K562 (cell line): ENCODE data around the gene IL11. TPM values are rescaled to one million over a fixed set of nuclear protein-coding genes. Genes with fewer than 3 reads are reported as not detected.

ENCODE experiments used
- ATAC-seq: fragments of 200-7000 bp; cut with Tn5 transposase; 3 replicates; pipeline ENCODE4 v1.9.1; 2020; ENCODE audit warnings: moderate library complexity
- BruUV-seq: library from RNA; stranded (reverse); fragments of 400-500 nt; replicated peaks from 2 replicates; lab custom pipeline; 2021; lab: Mats Ljungman, UMichigan
- CTCF ChIA-PET: fragments of 300-600 bp; formaldehyde crosslinking; extraction: SDS; loops from one replicate; lab custom pipeline; 2021; ENCODE audit warnings: low intra/inter-chr PET ratio; lab: Yijun Ruan, JAX
- POLR2A ChIA-PET: fragments of 300-600, 350-650 bp; sonication (Branson Sonifier 250); formaldehyde crosslinking; extraction: SDS; loops from one replicate; lab custom pipeline; 2021; ENCODE audit warnings: antibody characterized with exemption, inconsistent platforms; lab: Yijun Ruan, JAX
- DNase-seq, 4 experiments: peaks; one replicate each; pipeline versions ENCODE4 v3.0.0 to v3.0.0-alpha.2; 2011 to 2018; ENCODE audit warnings: low spot score in 3 of 4, mixed read lengths in 3 of 4; ENCODE audit errors: extremely low read depth in 1 of 4
- FAIRE-seq: peaks from 2 replicates; lab custom pipeline; 2011; peaks lifted over from hg19 to GRCh38; lab: Jason Lieb, UNC
- H2AFZ ChIP-seq: 2 replicates; pipeline ENCODE4 v1.6.0; 2011; ENCODE audit warnings: low read depth, low read length, control low read depth, inconsistent platforms
- H3K27ac ChIP-seq: fragments of 200-600 bp; 3 replicates; pipeline ENCODE4 v1.8.0; 2011; ENCODE audit warnings: low read depth, mild to moderate bottlenecking, control low read depth, inconsistent platforms, low read length, moderate library complexity, mixed read lengths; ENCODE audit errors: extremely low read depth
- H3K27me3 ChIP-seq, 2 experiments: fragments of 300-600 bp in 1 of 2; 2 replicates in 1 of 2; 3 replicates in 1 of 2; pipeline versions ENCODE4 v1.6.0 to v1.8.0; 2011; ENCODE audit warnings: inconsistent platforms in 2 of 2, low read length in 2 of 2, mild to moderate bottlenecking in 1 of 2, mixed read lengths in 1 of 2, moderate library complexity in 1 of 2; ENCODE audit not compliant: control insufficient read depth in 2 of 2, insufficient read depth in 2 of 2
- H3K36me3 ChIP-seq: fragments of 300-600 bp; 3 replicates; pipeline ENCODE4 v1.8.0; 2011; ENCODE audit warnings: mild to moderate bottlenecking, low read length, inconsistent platforms; ENCODE audit not compliant: control insufficient read depth, insufficient read depth
- H3K4me1 ChIP-seq, 2 experiments: fragments of 200-600 bp in 1 of 2; replicated peaks in 1 of 2; 2 replicates in 1 of 2; 3 replicates in 1 of 2; pipeline versions ENCODE4 v1.5.1 to v1.8.0; 2011; ENCODE audit warnings: inconsistent platforms in 2 of 2, low read length in 2 of 2, mild to moderate bottlenecking in 1 of 2, mixed read lengths in 1 of 2, moderate library complexity in 1 of 2; ENCODE audit not compliant: control insufficient read depth in 2 of 2, insufficient read depth in 2 of 2
- H3K4me2 ChIP-seq: 2 replicates; pipeline ENCODE4 v1.6.1; 2011; ENCODE audit warnings: low read length, control low read depth, inconsistent platforms, mixed read lengths; ENCODE audit not compliant: insufficient read depth
- H3K4me3 ChIP-seq: fragments of 200-600 bp; sonication (generic), shearing (Covaris generic); 2 replicates; pipeline ENCODE4 v1.5.1; 2016; ENCODE audit warnings: control low read depth, inconsistent platforms
- H3K79me2 ChIP-seq: fragments of 200-600 bp; 3 replicates; pipeline ENCODE4 v1.8.0; 2011; ENCODE audit warnings: low read length, inconsistent platforms; ENCODE audit not compliant: control insufficient read depth, insufficient read depth
- H3K9ac ChIP-seq, 2 experiments: 2 replicates each; pipeline versions ENCODE4 v1.6.0 to v1.6.1; 2011; ENCODE audit warnings: low read depth in 2 of 2, low read length in 2 of 2, control low read depth in 1 of 2, inconsistent platforms in 1 of 2, mild to moderate bottlenecking in 1 of 2, mixed read lengths in 1 of 2; ENCODE audit not compliant: insufficient read depth in 1 of 2
- H3K9me1 ChIP-seq: one replicate; pipeline ENCODE4 v1.6.0; 2011; ENCODE audit warnings: inconsistent platforms, mild to moderate bottlenecking, low read length, moderate library complexity; ENCODE audit not compliant: control insufficient read depth, insufficient read depth
- H3K9me3 ChIP-seq: replicated peaks from 2 replicates; pipeline ENCODE4 v1.5.1; 2011; ENCODE audit warnings: low read depth, low read length, inconsistent platforms; ENCODE audit not compliant: control insufficient read depth, insufficient read depth
- H4K20me1 ChIP-seq: replicated peaks from 2 replicates; pipeline ENCODE4 v1.6.1; 2011; ENCODE audit warnings: low read length, inconsistent platforms, mixed read lengths; ENCODE audit not compliant: control insufficient read depth, insufficient read depth
- EP400 ChIP-seq: fragments of 450-650 bp; IDR thresholded peaks from 2 replicates; pipeline ENCODE4 v1.6.1; 2017; ENCODE audit warnings: antibody characterized with exemption, mild to moderate bottlenecking, moderate library complexity
- FOXM1 ChIP-seq, 2 experiments: fragments of 450-650 bp in 1 of 2; sonication (generic) in 1 of 2; formaldehyde crosslinking in 1 of 2; IDR thresholded peaks; 2 replicates each; pipeline versions ENCODE4 v1.6.1 to v1.9.0; 2017 to 2022; ENCODE audit warnings: low read depth in 2 of 2, mild to moderate bottlenecking in 2 of 2, missing genetic modification reagents in 1 of 2, moderate library complexity in 1 of 2
- KDM2B ChIP-seq: fragments of 250-450 bp; sonication (Bioruptor Pico); IDR thresholded peaks from 2 replicates; pipeline ENCODE4 v1.8.0; 2021; ENCODE audit warnings: mild to moderate bottlenecking, moderate library complexity
- MYNN ChIP-seq, 2 experiments: sonication (generic); formaldehyde crosslinking in 1 of 2; IDR thresholded peaks; 2 replicates each; pipeline versions ENCODE4 v1.5.0 to v1.6.1; 2016 to 2020; ENCODE audit warnings: antibody characterized with exemption in 1 of 2, missing genetic modification reagents in 1 of 2
- NFE2L1 ChIP-seq: fragments of 450-650 bp; IDR thresholded peaks from 2 replicates; pipeline ENCODE4 v1.6.1; 2016; ENCODE audit warnings: missing genetic modification characterization, low read depth, mild to moderate bottlenecking, missing compliant biosample characterization, moderate library complexity, borderline replicate concordance
- PHB ChIP-seq: fragments of 250-450 bp; sonication (Bioruptor Pico); IDR thresholded peaks from 2 replicates; pipeline ENCODE4 v1.5.0; 2021
- SMC3 ChIP-seq: conservative IDR thresholded peaks from 2 replicates; pipeline ENCODE4 v1.6.1; 2011; ENCODE audit warnings: low read depth, low read length, improper control_type of control experiment; ENCODE audit not compliant: insufficient read depth
- SRSF7 ChIP-seq: fragments of 200-400 bp; formaldehyde crosslinking; optimal IDR thresholded peaks from 2 replicates; pipeline ENCODE3; 2017; ENCODE audit warnings: mild to moderate bottlenecking, low read depth, low read length
- TRIM24 ChIP-seq, 2 experiments: fragments of 450-650 bp; IDR thresholded peaks; 2 replicates each; pipeline ENCODE4 v1.6.1; 2016
- ZNF124 ChIP-seq: sonication (generic); formaldehyde crosslinking; IDR thresholded peaks from 2 replicates; pipeline ENCODE4 v1.8.1; 2022; ENCODE audit warnings: missing genetic modification reagents
- ZNF140 ChIP-seq: fragments of 250-450 bp; sonication (Bioruptor Pico); IDR thresholded peaks from 2 replicates; pipeline ENCODE4 v1.8.0; 2021; ENCODE audit warnings: moderate library complexity, mild to moderate bottlenecking, inconsistent platforms
- ZNF184 ChIP-seq: sonication (generic); formaldehyde crosslinking; IDR thresholded peaks from 2 replicates; pipeline ENCODE4 v1.5.0; 2020; ENCODE audit warnings: missing genetic modification reagents
- ZNF224 ChIP-seq: sonication (generic); formaldehyde crosslinking; IDR thresholded peaks from 2 replicates; pipeline ENCODE4 v1.8.0; 2022; ENCODE audit warnings: mild to moderate bottlenecking, missing genetic modification reagents
- ZNF707 ChIP-seq: fragments of 250-450 bp; sonication (Bioruptor Pico); conservative IDR thresholded peaks from 2 replicates; pipeline ENCODE4 v1.8.0; 2022; ENCODE audit warnings: inconsistent platforms, mild to moderate bottlenecking, moderate library complexity
- ZNF79 ChIP-seq: fragments of 250-450 bp; sonication (Bioruptor Pico); IDR thresholded peaks from 2 replicates; pipeline ENCODE4 v1.4.0; 2020; ENCODE audit warnings: low read depth, mild to moderate bottlenecking, moderate library complexity
- WGBS: fragments of 100-300 bp; shearing (Covaris generic); methylation state at CpG from one replicate; pipeline ENCODE4 v1.1.6; 2016; ENCODE audit warnings: low coverage, mixed read lengths; ENCODE audit not compliant: insufficient coverage; ENCODE audit errors: missing lambda C conversion rate; 5-methylcytosine and 5-hydroxymethylcytosine counted together
- in situ Hi-C: fragments of 300-500 bp; cut with MboI; formaldehyde crosslinking; loops from 4 replicates; pipeline ENCODE4 v1.15.0; 2018; ENCODE audit warnings: inconsistent platforms, mixed read lengths
- intact Hi-C: fragments of 100-400 bp; cut with micrococcal nuclease; formaldehyde crosslinking; loops from 2 replicates; pipeline ENCODE4 v1.14.2; 2022
- polyA plus RNA-seq, 8 experiments: library from polyadenylated mRNA; depleted of rRNA in 4 of 8; stranded (reverse) in 5 of 8; unstranded in 3 of 8; fragments of >200 nt; fragmentation: Nextera tagmentation in 2 of 8; fragmentation: Illumina TruSeq in 1 of 8; extraction: Ambion mirVana in 2 of 8; extraction: Trizol in 1 of 8; gene quantifications; 2 replicates each; pipeline versions ENCODE4 v1.2.1 to v1.2.3, GENCODE V29; 2011 to 2014; ENCODE audit warnings: inconsistent platforms in 1 of 8, missing spikeins in 1 of 8
- total RNA-seq, 7 experiments: library from RNA; depleted of rRNA in 6 of 7; stranded (reverse); fragments of >200 nt in 6 of 7; fragmentation: Illumina TruSeq in 2 of 7; extraction: Trizol in 2 of 7; gene quantifications; 2 replicates each; pipeline versions ENCODE4 v1.2.1 to v1.2.3, GENCODE V29; 2011 to 2021; ENCODE audit warnings: low replicate concordance in 1 of 7
- TF ChIP-seq, protein P1 (sequence below), 2 experiments: fragments of 450-650 bp; formaldehyde crosslinking in 1 of 2; IDR thresholded peaks; 2 replicates each; pipeline versions ENCODE4 v1.4.0 to v1.6.1; 2014 to 2020; ENCODE audit warnings: mild to moderate bottlenecking in 2 of 2, borderline replicate concordance in 1 of 2, low read depth in 1 of 2

Gene IL11
- total and polyA plus RNA-seq, 9 of the 15 experiments (the other 6 are each of a cell fraction or from before 2014, with no cell fraction given): 0.04 to 0.42 (median 0.06) TPM; not detected in 6

DNA sequence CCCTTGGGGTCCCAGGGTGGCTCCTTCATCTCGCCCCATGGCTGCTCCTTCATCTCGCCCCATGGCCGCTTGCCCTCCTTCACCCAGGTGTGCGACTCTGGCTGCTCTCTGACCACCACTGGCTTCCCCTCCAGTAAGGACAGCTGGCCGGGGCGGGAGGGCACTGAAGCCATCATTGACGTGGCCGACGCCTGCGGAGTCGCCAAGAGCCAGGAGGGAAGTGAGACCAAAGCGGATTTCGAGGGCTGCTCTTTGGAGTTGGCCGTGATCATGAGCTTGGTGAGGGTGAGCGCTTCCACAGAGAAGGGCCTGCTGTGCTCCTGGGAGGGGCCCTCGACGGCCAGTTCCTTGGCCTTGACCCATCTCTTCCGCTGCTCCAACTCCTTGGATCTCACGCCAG, 11.8 kb downstream of the IL11 start:
- Histone ChIP-seq H3K4me3 (no peak overlapping the region), H3K4me2 (no peak overlapping the region), H3K79me2 (no peaks in the 10 kb centered on the region), H3K36me3 (no peaks in the 10 kb centered on the region), H3K9me3 (no peaks in the 10 kb centered on the region), H3K27me3 (peaks cover 9 to 21% of the 10 kb centered on the region in 2 experiments; a peak in 4 of 5 replicates), H3K9me1 (no peaks in the 10 kb centered on the region), H2AFZ (no peak overlapping the region), H3K4me1 (peaks cover 2 to 63% of the 10 kb centered on the region in 2 experiments; a peak in 4 of 5 replicates), H4K20me1 (peaks cover 2% of the 10 kb centered on the region; the same call in 1 of the 2 replicates), H3K9ac (peak overlapping the region in 1 of 2 experiments; percentile 45; a peak in 2 of 4 replicates), H3K27ac (no peak overlapping the region)
- DNase-seq (no peak), FAIRE-seq (no peak), ATAC-seq (no peak)
- in situ Hi-C loops: no loop called here
- BruUV-seq: no TSS peak
- WGBS: 58% methylated on average over 13 of the region's 19 CpGs
- intact Hi-C loops: no loop called here
- ChIA-PET CTCF (no interaction called here), POLR2A (interaction anchor here (0.5 to 1.3 kb wide), 2 partner anchors 10 to 40 kb away, joined by 3 read pairs; no protein-coding TSS in a partner anchor)
- TF ChIP-seq ZNF707 (CRISPR knock-in tag) (no peak), ZNF79 (CRISPR knock-in tag) (no peak), ZNF184 (CRISPR knock-in tag) (no peak), PHB (CRISPR knock-in tag) (no peak), ZNF140 (CRISPR knock-in tag) (no peak), MYNN (IDR thresholded peaks at IDR 0.05) (no peak), MYNN (CRISPR knock-in tag; IDR thresholded peaks at IDR 0.05) (no peak), NFE2L1 (tag) (no peak), ZNF224 (no peak), KDM2B (CRISPR knock-in tag) (no peak), EP400 (no peak), SMC3 (no peak), ZNF124 (CRISPR knock-in tag) (no peak), TRIM24 (IDR thresholded peaks at IDR 0.05) (no peak), SRSF7 (no peak), FOXM1 (IDR thresholded peaks at IDR 0.05; ENCODE audit: low read depth) (no peak), FOXM1 (CRISPR knock-in tag; IDR thresholded peaks at IDR 0.05; ENCODE audit: low read depth) (no peak)
- TF ChIP-seq, protein P1, sequence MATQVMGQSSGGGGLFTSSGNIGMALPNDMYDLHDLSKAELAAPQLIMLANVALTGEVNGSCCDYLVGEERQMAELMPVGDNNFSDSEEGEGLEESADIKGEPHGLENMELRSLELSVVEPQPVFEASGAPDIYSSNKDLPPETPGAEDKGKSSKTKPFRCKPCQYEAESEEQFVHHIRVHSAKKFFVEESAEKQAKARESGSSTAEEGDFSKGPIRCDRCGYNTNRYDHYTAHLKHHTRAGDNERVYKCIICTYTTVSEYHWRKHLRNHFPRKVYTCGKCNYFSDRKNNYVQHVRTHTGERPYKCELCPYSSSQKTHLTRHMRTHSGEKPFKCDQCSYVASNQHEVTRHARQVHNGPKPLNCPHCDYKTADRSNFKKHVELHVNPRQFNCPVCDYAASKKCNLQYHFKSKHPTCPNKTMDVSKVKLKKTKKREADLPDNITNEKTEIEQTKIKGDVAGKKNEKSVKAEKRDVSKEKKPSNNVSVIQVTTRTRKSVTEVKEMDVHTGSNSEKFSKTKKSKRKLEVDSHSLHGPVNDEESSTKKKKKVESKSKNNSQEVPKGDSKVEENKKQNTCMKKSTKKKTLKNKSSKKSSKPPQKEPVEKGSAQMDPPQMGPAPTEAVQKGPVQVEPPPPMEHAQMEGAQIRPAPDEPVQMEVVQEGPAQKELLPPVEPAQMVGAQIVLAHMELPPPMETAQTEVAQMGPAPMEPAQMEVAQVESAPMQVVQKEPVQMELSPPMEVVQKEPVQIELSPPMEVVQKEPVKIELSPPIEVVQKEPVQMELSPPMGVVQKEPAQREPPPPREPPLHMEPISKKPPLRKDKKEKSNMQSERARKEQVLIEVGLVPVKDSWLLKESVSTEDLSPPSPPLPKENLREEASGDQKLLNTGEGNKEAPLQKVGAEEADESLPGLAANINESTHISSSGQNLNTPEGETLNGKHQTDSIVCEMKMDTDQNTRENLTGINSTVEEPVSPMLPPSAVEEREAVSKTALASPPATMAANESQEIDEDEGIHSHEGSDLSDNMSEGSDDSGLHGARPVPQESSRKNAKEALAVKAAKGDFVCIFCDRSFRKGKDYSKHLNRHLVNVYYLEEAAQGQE (IDR thresholded peaks at IDR 0.05; ENCODE audit: borderline replicate concordance): no peak
- TF ChIP-seq, protein P1 (CRISPR knock-in tag; IDR thresholded peaks at IDR 0.05; ENCODE audit: low read depth): no peak
